Stimulated activated CD4-positive, alpha-beta T cell treated with anti-CD3 and anti-CD28 coated beads, Interleukin-4, amount 100 ng/mL, for 24 hours (primary cell): ENCODE results near the gene TPM1.
"Not testable (repeated sequence)": the region's sequence is repeated elsewhere in the genome, so short reads cannot be mapped to it uniquely, and the experiment has no call there.

ENCODE experiments used
- DNase-seq: peaks from one replicate; pipeline ENCODE4 v3.0.0-alpha.2; 2020

TPM1 gene

GRCh38 chr15:63105354-63105753, 62.8 kb downstream of the TPM1 start:
- not testable (repeated sequence) for DNase-seq

- no peak for DNase-seq
Measured at GRCh38 chr15:63107895-63108546, 65.5 kb downstream of the TPM1 start.

GRCh38 chr15:63109498-63109897, 67.0 kb downstream of the TPM1 start:
- DNase-seq, result no peak

GRCh38 chr15:63109920-63110319, 67.4 kb downstream of the TPM1 start:
- DNase-seq, result no peak

- DNase-seq, result no peak
Measured at GRCh38 chr15:63110428-63111026, 68.0 kb downstream of the TPM1 start.

- no peak for DNase-seq
Measured at GRCh38 chr15:63111481-63111880, 68.9 kb downstream of the TPM1 start.

- DNase-seq, result no peak
Measured at GRCh38 chr15:63112871-63113270, 70.3 kb downstream of the TPM1 start.

- DNase-seq, result no peak
Measured at GRCh38 chr15:63114465-63114864, 71.9 kb downstream of the TPM1 start.
